HG03432 (cell line): ENCODE measurements around the gene CREM.
"Not testable (repeated sequence)": the region's sequence is repeated elsewhere in the genome, so short reads cannot be mapped to it uniquely, and the experiment has no call there.

ENCODE experiments used
- ATAC-seq: cut with Tn5 transposase; IDR thresholded peaks from one replicate; pipeline ENCODE4 v1.9.1; 2021; ENCODE audit warnings: mild to moderate bottlenecking, moderate library complexity; ENCODE audit not compliant: unreplicated experiment

Gene CREM

DNA sequence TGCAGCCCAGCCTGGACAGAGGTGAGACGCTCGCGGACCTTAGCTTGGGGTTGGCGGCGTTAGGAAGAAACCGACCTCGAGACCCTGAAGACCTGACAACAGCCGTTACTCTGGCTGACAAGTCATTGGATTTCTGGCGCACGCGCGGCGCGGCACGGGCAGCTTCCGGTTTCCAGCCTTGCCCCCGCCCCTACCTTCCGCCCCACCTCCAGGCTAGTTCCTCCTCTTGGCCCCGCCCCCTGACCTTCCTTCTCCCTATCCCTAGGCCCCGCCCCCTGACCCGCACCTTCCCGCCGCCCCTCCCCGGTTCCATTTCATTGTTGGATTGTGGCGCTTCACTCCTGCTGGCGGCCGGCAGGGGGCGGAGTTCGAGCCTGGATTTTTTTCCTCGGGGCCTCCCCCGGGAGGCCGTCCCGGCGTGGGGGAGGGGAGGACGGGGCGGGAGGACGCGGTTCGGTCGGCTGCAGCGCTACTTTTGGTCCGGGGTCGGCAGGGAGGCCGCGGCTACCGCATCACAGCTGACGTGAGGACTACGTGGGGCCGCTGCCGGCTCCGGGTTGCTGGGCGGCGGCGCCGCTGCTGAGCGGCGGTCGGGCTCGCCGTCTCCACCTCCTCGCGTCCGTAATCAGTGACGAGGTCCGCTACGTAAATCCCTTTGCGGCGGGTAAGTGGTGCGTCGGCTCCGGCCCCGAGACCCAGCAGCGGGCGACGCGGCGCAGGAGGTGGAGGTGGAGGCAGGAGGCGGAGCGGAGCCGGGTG is at the start of gene CREM:
Gene CREM (plus strand): TSS at position 317 of the 759 bp plus-strand sequence. CDS start 10,990 bp downstream, outside the sequence.
- peak; percentile 85 for ATAC-seq

DNA sequence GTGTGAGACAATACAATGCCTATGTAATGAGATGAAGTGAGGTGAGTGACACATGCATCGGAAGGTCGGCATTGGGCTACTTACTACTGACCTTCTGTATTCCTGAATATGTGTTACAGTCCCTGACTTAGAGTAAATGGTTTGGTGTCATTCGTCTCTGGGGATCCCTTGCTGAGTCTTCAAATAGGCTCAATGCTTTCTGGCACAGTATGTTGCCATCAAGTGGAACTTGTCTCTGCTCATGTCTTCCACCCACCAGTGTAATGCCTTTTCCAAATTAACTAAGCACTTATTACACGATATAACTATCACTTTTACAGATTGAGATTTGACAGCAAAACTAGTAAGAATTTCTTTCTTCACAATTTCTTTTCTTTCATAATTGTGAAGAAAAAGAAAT is 47.4 kb upstream of the CREM start:
- ATAC-seq: no peak

GRCh38 chr10:35079763-35080162 is 46.9 kb upstream of the CREM start:
- no peak for ATAC-seq

DNA sequence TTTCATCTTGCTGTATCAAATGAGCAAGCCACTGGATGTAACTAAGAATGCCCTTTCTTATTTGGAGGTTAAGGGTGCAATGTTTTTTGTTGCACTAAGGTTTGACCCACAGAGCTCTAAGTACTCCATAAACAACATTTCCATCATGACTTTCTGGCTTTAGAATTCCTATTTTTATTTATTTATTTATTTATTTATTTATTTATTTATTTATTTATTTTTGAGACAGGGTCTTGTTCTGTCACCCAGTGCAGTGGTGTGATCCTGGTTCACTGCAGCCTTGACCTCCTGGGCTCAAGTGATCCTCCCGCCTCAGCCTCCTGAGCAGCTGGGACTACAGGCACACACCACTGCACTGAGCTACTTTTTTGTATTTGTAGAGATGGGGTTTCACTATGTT is 46.4 kb upstream of the CREM start:
- ATAC-seq: not testable (repeated sequence)

- no peak for ATAC-seq
Observed at GRCh38 chr10:35083242-35083641, 43.4 kb upstream of the CREM start.

DNA sequence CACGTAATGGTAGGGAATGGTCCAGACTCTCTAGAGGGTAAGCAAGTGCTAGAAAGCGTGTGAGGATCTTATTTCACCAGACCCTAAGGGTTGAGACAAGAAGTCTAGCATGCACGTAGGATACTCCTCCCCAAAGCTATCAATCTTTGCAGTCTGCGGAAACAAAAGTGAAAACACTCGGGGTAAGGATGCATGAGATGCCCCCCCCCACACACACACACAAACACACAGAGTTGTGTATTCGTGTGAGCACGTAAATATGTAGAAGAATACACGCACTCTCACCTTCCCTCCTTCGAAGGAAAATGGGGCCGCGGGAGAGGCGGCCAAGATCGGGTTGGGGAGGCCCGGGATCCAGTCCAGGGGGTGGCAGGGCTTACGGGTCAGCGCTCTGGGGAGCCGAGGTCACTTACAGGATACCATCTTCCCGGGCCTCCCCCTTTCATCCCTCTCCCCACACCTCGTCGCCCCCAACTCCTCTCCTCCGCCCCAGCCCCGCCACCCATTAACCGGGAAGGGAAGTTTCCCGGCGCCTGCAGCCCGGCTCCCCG is 37.0 kb upstream of the CREM start:
- peak; percentile 30 for ATAC-seq

DNA sequence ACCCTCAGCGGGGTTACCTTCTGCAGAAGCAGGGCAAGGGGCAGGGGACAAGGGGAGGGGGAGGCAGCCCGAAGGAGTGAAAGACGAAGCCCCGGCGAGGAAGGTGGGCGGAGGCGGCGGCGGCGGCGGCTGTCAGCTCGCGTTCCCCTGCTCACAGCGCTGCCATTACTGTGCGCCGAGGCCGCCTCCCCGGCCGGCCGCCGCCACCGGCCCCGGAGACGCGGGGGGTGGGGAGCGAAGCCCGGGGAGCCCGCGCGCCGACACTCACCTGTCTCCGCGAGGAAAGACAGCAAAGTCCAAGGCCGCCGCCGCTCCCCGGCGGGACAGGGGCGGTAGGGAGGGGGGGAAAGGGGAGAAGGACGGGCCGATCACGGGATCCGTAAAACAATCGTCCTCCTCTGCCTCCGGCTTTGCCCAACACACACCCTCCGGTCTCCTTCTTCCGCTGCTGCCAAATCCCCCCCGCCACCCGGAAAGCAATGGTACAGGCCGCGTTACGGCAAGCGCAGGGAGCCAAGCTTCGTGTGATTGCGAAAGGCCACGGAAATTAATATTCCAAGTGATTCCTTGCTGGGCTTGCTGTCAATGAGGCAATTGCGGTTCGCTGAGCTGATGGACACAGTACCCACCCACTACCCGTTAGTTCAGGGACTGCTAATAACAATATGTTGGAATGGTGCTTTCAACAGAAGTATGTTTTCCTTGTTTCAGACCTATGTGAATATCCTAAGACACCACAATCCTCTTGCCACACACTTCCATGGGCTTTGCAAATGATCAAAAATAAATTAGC is 36.3 kb upstream of the CREM start, which contains the start of gene CUL2:
Gene CUL2 (minus strand): TSS at position 180 of the 793 bp plus-strand sequence. CDS start 19,024 bp downstream, outside the sequence.
- ATAC-seq: peak; percentile 98

DNA sequence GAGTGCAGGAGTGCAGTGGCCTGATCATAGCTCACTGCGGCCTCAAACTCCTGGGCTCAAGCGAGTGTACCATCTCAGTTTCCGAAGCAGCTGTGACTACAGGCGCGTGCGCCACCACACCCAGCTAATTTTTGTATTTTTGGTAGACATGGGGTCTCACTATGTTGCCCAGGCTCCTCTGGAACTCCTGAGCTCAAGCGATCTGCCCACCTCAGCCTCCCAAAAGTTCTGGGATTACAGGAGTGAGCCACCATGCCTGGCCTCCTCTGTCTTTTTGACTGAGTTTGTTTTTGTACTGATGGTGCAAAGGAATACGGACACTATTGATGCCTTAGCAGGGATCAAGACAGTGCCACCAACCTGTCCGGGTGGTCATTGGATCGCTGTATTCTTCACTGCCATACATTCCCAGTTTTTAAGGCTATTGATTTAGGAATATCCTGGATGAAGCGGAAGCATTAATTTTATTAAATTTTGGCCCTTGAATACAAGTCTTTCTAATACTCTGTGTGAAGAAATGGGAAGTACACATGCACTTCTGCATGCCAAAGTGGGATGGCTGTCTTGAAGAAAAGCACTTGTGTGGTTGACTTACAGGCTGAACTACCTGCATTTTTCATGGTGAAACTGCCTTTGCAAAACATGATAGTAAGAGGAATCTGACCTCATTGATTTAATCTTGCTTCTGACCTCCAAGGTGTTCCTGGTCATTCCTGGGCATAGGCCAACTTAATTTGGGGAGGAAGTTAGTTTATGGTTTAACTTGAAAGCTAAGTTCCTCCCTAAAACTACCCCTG is 34.5 kb upstream of the CREM start:
- ATAC-seq: no peak

GRCh38 chr10:35092851-35093250 is 33.8 kb upstream of the CREM start:
- no peak for ATAC-seq

GRCh38 chr10:35096312-35096711 is 30.3 kb upstream of the CREM start:
- ATAC-seq: no peak

GRCh38 chr10:35097510-35097909 is 29.1 kb upstream of the CREM start:
- ATAC-seq: no peak

- ATAC-seq: no peak
Observed at GRCh38 chr10:35103882-35104281, 22.8 kb upstream of the CREM start.

DNA sequence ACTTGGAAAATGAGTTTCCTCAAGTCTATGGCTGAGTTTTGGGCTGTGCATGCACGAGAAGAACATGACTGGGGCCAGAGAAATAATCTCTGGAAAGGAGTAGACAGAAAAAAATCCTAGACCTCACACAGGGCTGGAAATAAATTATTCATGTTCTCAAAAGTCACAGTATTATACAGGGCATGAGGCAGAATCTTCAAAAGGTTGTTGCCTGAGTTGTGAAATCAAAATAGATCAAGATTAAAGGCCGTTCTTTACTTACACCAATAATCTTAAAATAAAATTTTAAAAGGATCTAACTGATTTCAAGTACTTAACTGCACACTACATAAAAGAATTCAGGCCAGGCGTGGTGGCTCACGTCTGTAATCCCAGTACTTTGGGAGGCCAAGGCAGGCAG is 14.1 kb upstream of the CREM start:
- ATAC-seq: no peak

- no peak for ATAC-seq
Observed at GRCh38 chr10:35119378-35119777, 7.3 kb upstream of the CREM start.

GRCh38 chr10:35124540-35124939 is 2.1 kb upstream of the CREM start:
- no peak for ATAC-seq

DNA sequence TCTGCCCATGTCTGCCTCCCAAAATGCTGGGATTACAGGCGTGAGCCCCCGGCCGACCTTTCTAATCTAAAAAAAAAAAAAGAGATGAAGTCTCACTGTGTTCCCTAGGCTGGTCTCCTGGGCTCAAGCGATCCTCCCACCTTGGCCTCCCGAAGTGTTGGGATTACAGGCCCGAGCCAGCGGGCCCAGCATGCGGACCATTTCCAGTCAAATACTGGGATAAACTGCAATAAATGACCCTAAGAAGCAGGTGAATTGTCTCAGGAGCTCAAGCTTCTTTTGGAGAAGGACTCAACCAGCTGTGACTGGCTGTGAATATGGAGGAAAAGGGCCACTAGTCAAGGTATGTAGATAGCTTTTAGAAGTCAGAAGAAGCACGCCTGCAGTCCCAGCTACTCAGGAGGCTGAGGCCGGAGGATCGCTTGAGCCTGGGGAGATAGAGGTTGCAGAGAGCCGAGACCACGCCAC is 550 bp upstream of the CREM start:
- no peak for ATAC-seq

GRCh38 chr10:35127289-35127891 is 744 bp downstream of the CREM start:
- peak; percentile 12 for ATAC-seq

DNA sequence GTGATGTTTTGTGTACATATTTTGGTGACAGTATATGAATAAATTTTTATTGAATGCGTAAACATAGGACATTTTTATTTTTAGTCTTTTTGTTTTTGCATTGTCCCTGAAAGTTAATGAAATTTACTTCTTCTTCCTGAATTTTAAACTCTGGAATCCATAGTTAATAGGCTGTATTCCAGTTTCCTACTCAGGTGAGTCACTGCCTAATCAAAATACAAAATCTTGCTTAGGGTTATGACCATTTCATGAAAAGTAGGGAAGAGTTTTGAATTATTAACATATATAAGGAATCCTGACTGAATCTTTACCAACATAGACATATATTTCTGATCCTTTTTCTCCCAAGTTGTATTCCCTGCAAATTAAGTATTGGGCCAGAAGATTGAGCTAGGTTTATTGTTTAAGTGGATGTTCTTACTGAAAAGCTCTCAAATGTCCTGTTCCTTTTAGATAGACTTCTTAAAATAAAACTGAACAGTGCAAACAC is 2.6 kb downstream of the CREM start:
- ATAC-seq: no peak

DNA sequence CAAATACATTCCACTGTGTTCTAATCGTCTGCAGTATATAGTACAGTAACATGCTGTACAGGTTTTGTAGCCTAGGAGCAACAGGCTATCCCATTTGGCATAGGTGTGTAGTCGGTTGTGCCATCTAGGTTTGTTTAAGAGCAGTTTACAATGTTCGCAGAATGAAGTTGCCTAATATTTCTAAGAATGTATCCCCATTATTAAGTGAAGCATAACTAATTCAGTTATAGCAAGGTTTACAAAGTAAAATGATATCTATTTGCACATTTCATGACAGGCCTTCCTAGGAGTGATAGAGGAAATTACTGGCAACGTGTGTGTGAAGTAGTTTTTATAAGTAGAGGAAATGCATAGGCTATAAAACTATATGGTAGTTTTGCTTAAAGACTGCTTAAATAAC is 4.0 kb downstream of the CREM start:
- no peak for ATAC-seq

DNA sequence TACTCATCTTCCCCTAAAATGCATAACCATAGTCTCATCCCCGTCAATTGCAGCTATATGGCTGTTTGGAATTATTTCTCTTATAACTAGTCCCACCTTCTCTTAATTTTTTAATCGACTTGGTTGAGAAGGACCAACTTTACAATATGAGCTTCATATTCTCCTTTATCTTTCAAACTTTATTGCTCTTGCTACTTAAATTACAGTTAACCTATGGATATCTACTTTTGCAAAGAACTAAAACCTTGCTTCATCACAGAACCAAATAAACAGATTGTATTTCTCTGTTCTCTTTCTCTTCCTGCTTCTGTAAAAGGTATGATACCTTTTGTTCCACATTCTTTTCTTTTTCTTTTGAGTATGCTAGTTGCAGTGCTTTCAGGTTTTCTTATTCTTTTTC is 6.1 kb downstream of the CREM start:
- no peak for ATAC-seq
